ENCODE data around the gene GNAS-AS1.
"Not testable (repeated sequence)": the region's sequence is repeated elsewhere in the genome, so short reads cannot be mapped to it uniquely, and the experiment has no call there.

DNA sequence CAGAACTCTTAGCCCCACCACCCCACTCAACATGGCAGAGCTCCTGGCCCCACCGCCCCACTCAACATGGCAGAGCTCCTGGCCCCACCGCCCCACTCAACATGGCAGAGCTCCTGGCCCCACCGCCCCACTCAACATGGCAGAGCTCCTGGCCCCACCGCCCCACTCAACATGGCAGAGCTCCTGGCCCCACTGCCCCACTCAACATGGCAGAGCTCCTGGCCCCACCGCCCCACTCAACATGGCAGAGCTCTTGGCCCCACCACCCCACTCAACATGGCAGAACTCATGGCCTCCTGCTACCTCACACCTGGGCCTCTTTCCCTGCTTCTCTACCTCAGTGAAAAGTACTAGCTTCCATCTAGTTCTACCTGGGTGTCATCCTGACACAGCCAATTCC is 21.9 kb downstream of the GNAS-AS1 start:
- TF ChIP-seq, protein P1, sequence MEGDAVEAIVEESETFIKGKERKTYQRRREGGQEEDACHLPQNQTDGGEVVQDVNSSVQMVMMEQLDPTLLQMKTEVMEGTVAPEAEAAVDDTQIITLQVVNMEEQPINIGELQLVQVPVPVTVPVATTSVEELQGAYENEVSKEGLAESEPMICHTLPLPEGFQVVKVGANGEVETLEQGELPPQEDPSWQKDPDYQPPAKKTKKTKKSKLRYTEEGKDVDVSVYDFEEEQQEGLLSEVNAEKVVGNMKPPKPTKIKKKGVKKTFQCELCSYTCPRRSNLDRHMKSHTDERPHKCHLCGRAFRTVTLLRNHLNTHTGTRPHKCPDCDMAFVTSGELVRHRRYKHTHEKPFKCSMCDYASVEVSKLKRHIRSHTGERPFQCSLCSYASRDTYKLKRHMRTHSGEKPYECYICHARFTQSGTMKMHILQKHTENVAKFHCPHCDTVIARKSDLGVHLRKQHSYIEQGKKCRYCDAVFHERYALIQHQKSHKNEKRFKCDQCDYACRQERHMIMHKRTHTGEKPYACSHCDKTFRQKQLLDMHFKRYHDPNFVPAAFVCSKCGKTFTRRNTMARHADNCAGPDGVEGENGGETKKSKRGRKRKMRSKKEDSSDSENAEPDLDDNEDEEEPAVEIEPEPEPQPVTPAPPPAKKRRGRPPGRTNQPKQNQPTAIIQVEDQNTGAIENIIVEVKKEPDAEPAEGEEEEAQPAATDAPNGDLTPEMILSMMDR (IDR thresholded peaks at IDR 0.05): not testable (repeated sequence)
- TF ChIP-seq POLR2A (IDR thresholded peaks at IDR 0.05): not testable (repeated sequence)

Measured in esophagus squamous epithelium (tissue), 4 donors.